Muscle layer of colon (tissue), 2 donors: ENCODE results near the gene FZD2.
"Not testable (repeated sequence)": the region's sequence is repeated elsewhere in the genome, so short reads cannot be mapped to it uniquely, and the experiment has no call there.

ENCODE experiments used
- H3K27ac ChIP-seq: one replicate; pipeline ENCODE4 v1.7.0; 2013; ENCODE audit warnings: low read depth, mild to moderate bottlenecking, low read length, moderate library complexity
- H3K27me3 ChIP-seq, 2 donors: one replicate each; pipeline ENCODE4 v1.7.0; 2013; ENCODE audit warnings: low read length in 2 of 2, mild to moderate bottlenecking in 2 of 2; ENCODE audit not compliant: insufficient read depth in 2 of 2, control insufficient read depth in 1 of 2
- H3K36me3 ChIP-seq: one replicate; pipeline ENCODE4 v1.7.0; 2013; ENCODE audit warnings: mild to moderate bottlenecking, low read length; ENCODE audit not compliant: insufficient read depth
- H3K4me1 ChIP-seq: one replicate; pipeline ENCODE4 v1.7.0; 2013; ENCODE audit warnings: mild to moderate bottlenecking, low read length; ENCODE audit not compliant: insufficient read depth
- H3K4me3 ChIP-seq, 2 donors: one replicate each; pipeline ENCODE4 v1.7.0; 2013; ENCODE audit warnings: low read length in 2 of 2, low read depth in 1 of 2, mild to moderate bottlenecking in 1 of 2, moderate library complexity in 1 of 2
- H3K9ac ChIP-seq: one replicate; pipeline ENCODE4 v1.7.0; 2013; ENCODE audit warnings: low read length
- H3K9me3 ChIP-seq: one replicate; pipeline ENCODE4 v1.7.0; 2013; ENCODE audit warnings: mild to moderate bottlenecking, low read length
- donor health status: abdominal sarcoma.
- donor health status: Adenocarcinoma of cecum.

FZD2 gene

DNA sequence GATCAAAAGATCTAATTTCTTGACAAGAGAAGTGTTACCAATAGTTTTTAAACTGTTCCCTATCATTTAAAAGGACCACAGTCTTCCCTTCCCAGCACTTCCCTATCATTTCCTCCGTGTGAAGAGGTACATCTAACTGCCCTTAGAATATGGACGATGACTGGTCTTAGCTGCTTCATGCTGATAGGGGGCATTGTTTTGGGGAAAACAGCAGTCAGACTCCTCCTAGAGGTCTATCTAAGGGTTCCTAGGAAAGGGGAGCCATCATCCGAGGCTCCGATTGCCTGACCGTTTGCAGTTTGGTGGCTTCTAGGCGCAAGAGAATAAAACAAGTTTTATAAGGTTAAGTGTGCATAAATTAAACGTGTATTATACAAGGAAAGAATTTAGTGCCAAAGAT is 7.1 kb downstream of the FZD2 start:
- H3K9me3 ChIP-seq, result peaks cover 6% of the 10 kb centered on the region
- H3K4me3 ChIP-seq, result no peak overlapping the region
- no peak overlapping the region for H3K9ac ChIP-seq
- H3K27ac ChIP-seq, result no peak overlapping the region
- no peaks in the 10 kb centered on the region for H3K36me3 ChIP-seq
- H3K27me3 ChIP-seq, result peaks cover 8 to 13% of the 10 kb centered on the region in 2 donors
- peaks cover 6% of the 10 kb centered on the region for H3K4me1 ChIP-seq

DNA sequence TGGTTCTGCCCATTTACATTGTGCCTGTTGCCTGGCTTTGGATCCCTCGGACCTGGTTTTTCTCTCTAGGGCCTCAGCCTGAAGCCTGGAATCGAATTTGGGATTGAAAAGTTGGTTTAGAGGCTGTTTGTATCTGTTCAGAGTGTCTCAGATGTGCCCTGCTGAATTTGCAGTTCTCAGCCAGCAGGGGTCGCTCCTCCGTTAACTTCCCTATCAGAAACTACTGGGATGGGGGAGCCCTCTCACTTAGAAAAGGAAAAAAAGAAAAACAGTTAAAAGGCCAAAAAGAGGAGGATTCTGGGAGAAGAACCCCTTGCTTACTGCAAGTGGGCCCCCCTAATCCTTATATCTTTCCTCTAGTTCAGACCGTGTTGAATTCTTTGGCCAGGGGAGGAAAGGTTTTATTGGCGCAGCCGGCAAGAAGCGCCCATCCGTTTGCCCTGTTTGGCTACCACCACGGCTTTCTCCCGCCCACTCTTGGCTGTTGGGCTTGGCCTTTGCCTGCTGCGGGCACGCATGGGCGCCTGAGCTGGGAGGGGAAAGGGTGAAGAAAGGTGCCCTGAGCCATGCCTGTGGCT is 8.7 kb downstream of the FZD2 start:
- H3K36me3 ChIP-seq, result no peaks in the 10 kb centered on the region
- H3K4me3 ChIP-seq, result no peak overlapping the region
- H3K9me3 ChIP-seq, result peaks cover 6% of the 10 kb centered on the region
- no peak overlapping the region for H3K9ac ChIP-seq
- H3K27ac ChIP-seq, result no peak overlapping the region
- H3K4me1 ChIP-seq, result no peaks in the 10 kb centered on the region
- H3K27me3 ChIP-seq, result peaks cover 0 to 5% of the 10 kb centered on the region in 2 donors

DNA sequence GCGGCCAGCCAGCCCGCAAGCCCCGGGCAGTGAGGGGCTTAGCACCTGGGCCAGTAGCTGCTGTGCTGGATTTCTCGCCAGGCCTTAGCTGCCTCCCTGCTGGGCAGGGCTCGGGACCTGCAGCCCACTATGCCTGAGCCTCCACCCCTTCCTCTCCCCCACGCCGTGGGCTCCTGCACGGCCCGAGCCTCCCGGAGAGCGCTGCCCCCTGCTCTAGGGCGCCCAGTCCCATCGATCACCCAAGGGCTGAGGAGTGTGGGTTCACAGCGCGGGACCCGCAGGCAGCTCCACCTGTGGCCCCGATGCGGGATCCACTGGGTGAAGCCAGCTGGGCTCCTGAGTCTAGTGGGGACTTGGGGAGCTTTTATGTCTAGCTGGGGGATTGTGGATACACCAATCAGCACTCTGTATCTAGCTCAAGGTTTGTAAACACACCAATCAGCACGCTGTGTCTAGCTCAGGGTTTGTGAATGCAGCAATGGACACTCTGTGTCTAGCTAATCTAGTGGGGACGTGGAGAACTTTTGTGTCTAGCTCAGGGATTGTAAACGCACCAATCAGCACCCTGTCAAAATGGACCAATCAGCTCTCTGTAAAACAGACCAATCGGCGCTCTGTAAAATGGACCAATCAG is 11.1 kb downstream of the FZD2 start:
- H3K36me3 ChIP-seq, H3K9ac ChIP-seq, H3K9me3 ChIP-seq, H3K4me3 ChIP-seq, H3K27ac ChIP-seq, H3K4me1 ChIP-seq, H3K27me3 ChIP-seq: not testable (repeated sequence)

DNA sequence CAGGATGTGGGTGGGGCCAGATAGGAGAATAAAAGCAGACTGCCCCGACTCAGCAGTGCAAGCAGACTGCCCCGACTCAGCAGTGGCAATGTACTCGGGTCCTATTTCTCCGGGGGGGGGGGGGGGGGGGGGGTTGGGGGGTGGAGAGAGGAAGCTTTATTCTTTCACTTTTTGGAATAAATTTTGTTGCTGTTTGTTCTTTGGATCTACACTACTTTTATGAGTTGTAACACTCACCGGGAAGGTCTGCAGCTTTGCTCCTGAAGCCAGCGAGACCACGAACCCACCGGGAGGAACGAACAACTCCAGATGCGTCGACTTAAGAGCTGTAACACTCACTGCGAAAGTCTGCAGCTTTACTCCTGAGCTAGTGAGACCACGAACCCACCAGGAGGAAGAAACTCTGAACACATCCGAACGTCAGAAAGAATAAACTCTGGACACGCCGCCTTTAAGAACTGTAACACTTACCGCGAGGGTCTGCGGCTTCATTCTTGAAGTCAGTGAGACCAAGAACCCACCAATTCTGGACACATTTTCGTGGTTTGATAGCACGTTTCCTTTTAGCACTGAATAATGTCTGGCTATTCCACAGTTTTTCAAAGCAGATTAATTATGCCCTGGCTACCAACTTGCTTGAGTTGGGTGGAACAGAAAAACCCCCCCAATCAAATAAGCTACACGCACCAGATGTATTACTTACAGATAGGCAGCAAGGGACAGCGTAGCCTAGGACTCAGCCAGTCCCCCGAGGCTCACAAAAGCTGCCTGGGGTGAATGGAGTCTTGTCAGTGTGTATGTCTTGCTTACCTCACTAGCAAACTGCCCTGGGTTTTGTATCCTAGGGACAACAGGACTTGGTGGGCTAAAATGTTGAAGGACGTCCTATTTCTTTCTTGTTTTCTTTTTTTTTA is 11.9 kb downstream of the FZD2 start:
- no peaks in the 10 kb centered on the region for H3K4me1 ChIP-seq
- H3K9me3 ChIP-seq, result peaks cover 6% of the 10 kb centered on the region

DNA sequence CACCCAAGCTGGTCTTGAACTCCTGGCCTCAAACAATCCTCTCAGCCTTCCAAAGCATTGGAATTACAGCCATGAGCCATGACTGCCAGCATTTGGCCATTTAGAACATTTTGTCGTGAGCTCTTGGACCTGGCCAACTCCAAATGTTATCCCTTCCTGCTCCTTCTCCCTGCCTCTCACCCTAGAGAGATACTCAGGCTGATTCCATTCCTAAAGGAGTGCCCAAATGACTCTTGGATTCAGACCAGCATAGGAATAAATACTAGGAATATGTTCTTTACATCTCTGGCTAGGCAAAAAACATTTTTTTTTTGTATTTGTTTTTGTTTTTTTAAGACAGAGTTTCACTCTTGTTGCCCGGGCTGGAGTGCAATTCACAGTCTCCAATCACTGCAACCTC is 15.5 kb downstream of the FZD2 start:
- H3K36me3 ChIP-seq, result no peaks in the 10 kb centered on the region
- no peak overlapping the region for H3K4me3 ChIP-seq
- H3K4me1 ChIP-seq, result no peaks in the 10 kb centered on the region
- H3K9me3 ChIP-seq, result no peaks in the 10 kb centered on the region
- H3K9ac ChIP-seq, result no peak overlapping the region
- H3K27ac ChIP-seq, result no peak overlapping the region
- no peaks in the 10 kb centered on the region for H3K27me3 ChIP-seq

More for the DNA sequence above, 11.9 kb downstream of the FZD2 start:
- no peaks in the 10 kb centered on the region for H3K27me3 ChIP-seq
- H3K36me3 ChIP-seq, result no peaks in the 10 kb centered on the region
- no peak overlapping the region for H3K9ac ChIP-seq
- no peak overlapping the region for H3K27ac ChIP-seq
- H3K4me3 ChIP-seq, result no peak overlapping the region

DNA sequence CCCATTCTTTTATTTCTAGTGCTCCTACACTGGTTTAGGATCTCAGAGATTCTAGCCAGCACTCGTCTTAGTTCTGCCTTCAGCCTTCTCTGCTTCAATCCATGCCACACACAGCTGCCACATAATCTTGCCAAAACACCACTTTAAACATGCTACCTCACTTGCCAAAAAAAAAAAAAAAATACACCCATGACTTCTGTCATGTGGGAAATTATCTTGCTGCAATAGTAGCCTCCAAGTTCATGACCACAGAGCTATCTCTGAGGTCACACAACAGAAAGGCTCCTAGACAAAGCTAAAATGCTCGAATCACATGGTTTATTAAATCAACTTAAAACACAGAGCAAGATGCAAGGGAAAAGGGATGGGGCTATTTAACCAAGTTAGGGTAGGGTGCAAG is 18.1 kb downstream of the FZD2 start:
- Histone ChIP-seq H3K27me3 (no peaks in the 10 kb centered on the region), H3K9ac (no peak overlapping the region), H3K9me3 (no peaks in the 10 kb centered on the region), H3K4me1 (no peaks in the 10 kb centered on the region), H3K36me3 (no peaks in the 10 kb centered on the region), H3K4me3 (no peak overlapping the region), H3K27ac (no peak overlapping the region)

DNA sequence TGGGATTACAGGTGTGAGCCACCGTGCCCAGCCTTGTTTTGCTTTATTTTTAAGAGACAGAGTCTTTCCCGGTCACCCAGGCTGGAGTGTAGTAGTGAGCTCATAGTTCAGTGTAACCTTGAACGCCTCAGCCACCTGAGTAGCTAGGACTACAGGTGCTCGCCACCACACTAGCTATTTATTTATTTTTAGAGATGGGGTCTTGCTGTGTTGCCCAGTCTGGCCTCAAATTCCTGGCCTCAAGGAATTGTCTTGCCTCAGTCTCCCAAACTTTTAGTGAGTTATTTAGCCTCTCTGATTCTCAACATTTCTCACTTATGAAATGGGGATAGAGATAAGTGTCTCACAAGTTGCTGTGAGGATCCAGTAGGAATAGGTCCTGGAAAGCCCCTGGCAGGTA is 21.7 kb downstream of the FZD2 start:
- H3K27ac ChIP-seq, result no peak overlapping the region

DNA sequence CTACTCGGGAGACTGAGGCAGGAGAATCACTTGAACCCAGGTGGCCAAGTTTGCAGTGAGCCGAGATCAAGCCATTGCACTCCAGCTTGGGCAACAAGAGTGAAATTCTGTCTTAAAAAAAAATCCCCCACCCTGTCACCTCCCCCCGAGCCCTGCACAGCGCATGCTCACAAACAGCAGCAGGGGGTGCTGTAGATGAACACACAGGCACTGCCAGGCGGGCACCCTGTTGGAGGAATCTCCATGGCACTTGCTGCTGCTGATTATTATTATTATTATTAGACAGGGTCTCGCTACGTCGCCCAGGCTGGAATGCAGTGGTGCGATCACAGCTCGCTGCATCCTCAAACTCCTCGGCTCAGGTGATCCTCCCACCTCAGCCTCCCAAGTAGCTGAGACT is 24.6 kb downstream of the FZD2 start:
- Histone ChIP-seq H3K27ac (no peak overlapping the region), H3K4me3 (no peak overlapping the region), H3K4me1 (no peaks in the 10 kb centered on the region), H3K27me3 (no peaks in the 10 kb centered on the region), H3K9ac (no peak overlapping the region), H3K36me3 (no peaks in the 10 kb centered on the region), H3K9me3 (no peaks in the 10 kb centered on the region)

More for the DNA sequence above, 21.7 kb downstream of the FZD2 start:
- Histone ChIP-seq H3K9me3 (no peaks in the 10 kb centered on the region), H3K4me1 (no peaks in the 10 kb centered on the region), H3K27me3 (no peaks in the 10 kb centered on the region), H3K9ac (no peak overlapping the region), H3K36me3 (no peaks in the 10 kb centered on the region), H3K4me3 (no peak overlapping the region)

DNA sequence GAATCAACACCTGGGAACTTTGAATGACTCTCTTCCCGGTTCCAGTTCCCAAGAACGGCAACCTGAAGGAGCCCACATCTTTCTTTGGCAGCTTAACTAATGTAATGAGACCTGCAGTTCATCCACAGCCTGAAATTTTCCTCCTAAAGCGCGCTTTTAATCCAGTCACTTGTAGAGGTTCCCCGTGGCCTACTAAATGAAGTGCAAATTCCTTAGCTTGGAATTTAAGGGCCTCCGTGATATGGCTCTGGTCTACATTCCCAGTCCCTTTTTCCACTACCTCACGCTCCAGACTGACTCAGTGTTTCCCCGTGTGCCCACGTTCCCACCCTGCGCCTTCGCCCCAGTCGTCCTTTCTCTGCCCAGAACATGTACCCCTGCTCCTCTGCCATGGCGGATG is 27.2 kb downstream of the FZD2 start:
- no peak overlapping the region for H3K9ac ChIP-seq
- no peaks in the 10 kb centered on the region for H3K36me3 ChIP-seq
- H3K27me3 ChIP-seq, result no peaks in the 10 kb centered on the region
- H3K27ac ChIP-seq, result no peak overlapping the region
- H3K4me3 ChIP-seq, result no peak overlapping the region
- H3K4me1 ChIP-seq, result no peaks in the 10 kb centered on the region
- no peaks in the 10 kb centered on the region for H3K9me3 ChIP-seq

DNA sequence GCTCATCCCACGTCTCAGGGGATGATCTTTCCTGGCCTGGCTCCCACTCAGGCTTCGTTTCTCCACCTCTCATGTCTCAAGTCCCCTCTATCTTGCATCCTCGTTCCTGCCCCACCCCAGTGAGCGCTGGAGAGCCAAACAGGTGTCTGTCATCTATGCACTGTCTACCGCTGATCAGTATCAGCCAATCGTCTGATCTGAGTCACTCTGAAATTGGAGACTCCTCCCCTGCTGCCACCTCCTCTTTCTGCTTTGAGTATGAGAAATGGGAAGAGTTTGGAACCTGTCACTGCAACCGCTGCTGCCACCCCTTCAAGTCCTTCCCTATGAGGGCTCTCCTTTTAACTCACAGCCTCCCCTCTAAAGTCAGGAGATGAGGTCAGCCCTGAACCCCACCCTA is 28.0 kb downstream of the FZD2 start:
- H3K36me3 ChIP-seq, result no peaks in the 10 kb centered on the region
- H3K4me3 ChIP-seq, result no peak overlapping the region
- H3K27ac ChIP-seq, result no peak overlapping the region
- H3K9ac ChIP-seq, result no peak overlapping the region
- H3K27me3 ChIP-seq, result no peaks in the 10 kb centered on the region
- H3K9me3 ChIP-seq, result no peaks in the 10 kb centered on the region
- H3K4me1 ChIP-seq, result no peaks in the 10 kb centered on the region

DNA sequence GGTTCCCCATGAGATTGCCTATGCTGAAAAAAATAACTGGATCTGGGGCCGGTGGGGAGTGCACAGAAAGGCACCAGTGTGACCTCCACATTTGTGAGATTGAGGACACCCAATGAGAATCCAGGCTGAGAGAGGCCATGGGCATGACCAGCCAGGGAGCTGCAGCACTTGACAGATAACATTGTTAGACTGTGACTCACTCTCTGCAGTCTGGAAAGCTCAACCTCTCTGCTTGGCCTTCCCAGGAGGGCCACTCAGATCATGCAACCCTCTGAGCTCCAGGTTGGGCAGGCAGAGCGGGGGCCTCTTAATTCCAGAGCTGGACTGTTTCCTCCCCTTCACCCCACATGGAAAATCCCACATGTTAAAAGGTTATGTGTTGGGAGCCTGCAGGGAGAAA is 30.1 kb downstream of the FZD2 start:
- Histone ChIP-seq H3K4me3 (no peak overlapping the region), H3K4me1 (no peaks in the 10 kb centered on the region), H3K9ac (no peak overlapping the region), H3K36me3 (no peaks in the 10 kb centered on the region), H3K9me3 (no peaks in the 10 kb centered on the region), H3K27ac (no peak overlapping the region), H3K27me3 (no peaks in the 10 kb centered on the region)
